Activated CD8-positive, alpha-beta memory T cell treated with anti-CD3 and anti-CD28 coated beads for 4 hours (primary cell): ENCODE data around the gene GLUD2.
"Not testable (repeated sequence)": the region's sequence is repeated elsewhere in the genome, so short reads cannot be mapped to it uniquely, and the experiment has no call there.

ENCODE experiments used
- DNase-seq, 2 donors: peaks; one replicate each; pipeline ENCODE4 v3.0.0-alpha.2; 2020; ENCODE audit warnings: low read depth in 2 of 2

Gene GLUD2

DNA sequence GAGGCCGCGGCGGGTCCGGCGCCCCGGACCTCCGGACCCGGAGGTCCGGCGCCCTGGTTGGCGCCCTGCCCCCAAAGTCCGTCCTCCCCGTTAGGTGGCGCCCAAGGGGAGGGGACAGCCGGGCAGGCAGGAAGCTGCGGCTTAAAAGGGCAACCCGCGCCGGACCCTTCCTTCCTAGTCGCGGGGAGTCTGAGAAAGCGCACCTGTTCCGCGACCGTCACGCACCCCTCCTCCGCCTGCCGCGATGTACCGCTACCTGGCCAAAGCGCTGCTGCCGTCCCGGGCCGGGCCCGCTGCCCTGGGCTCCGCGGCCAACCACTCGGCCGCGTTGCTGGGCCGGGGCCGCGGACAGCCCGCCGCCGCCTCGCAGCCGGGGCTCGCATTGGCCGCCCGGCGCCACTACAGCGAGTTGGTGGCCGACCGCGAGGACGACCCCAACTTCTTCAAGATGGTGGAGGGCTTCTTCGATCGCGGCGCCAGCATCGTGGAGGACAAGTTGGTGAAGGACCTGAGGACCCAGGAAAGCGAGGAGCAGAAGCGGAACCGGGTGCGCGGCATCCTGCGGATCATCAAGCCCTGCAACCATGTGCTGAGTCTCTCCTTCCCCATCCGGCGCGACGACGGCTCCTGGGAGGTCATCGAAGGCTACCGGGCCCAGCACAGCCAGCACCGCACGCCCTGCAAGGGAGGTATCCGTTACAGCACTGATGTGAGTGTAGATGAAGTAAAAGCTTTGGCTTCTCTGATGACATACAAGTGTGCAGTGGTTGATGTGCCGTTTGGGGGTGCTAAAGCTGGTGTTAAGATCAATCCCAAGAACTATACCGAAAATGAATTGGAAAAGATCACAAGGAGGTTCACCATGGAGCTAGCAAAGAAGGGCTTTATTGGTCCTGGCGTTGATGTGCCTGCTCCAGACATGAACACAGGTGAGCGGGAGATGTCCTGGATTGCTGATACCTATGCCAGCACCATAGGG, at the start of gene GLUD2:
Gene GLUD2, plus strand, starts transcription at position 170 of the 979 bp plus-strand sequence. Its CDS starts 75 bp downstream, at position 245.
- not testable (repeated sequence) for DNase-seq

- DNase-seq = no peak
These were observed 48.0 kb upstream of the GLUD2 start for GRCh38 chrX:120999413-120999812.

GRCh38 chrX:121000589-121000988, 46.8 kb upstream of the GLUD2 start:
- no peak for DNase-seq

GRCh38 chrX:121008920-121009319, 38.5 kb upstream of the GLUD2 start:
- DNase-seq = no peak

DNA sequence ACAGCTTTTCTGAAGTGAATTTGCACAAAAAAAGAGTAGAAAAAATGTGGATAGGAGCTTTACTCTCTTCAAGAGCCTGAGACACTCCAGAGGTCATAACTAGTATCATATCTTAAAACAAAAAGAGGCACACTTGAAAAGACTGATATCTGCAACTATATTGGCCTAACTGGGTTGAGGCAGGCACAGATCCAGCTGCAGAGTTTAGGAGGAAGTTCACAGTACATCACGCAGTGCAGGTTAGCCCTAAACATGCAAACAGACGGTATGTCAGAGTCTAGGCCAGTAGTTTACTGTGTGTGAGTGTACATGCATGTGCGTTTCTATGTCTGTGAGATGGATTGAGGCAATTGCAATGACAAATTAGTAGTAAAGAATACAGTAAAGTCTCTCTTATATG, 37.6 kb upstream of the GLUD2 start:
- DNase-seq = no peak

- DNase-seq = no peak
These were observed 37.2 kb upstream of the GLUD2 start for GRCh38 chrX:121010218-121010617.

- DNase-seq = no peak
These were observed 36.2 kb upstream of the GLUD2 start for GRCh38 chrX:121011254-121011653.

GRCh38 chrX:121013897-121014455, 33.4 kb upstream of the GLUD2 start:
- DNase-seq = no peak

DNA sequence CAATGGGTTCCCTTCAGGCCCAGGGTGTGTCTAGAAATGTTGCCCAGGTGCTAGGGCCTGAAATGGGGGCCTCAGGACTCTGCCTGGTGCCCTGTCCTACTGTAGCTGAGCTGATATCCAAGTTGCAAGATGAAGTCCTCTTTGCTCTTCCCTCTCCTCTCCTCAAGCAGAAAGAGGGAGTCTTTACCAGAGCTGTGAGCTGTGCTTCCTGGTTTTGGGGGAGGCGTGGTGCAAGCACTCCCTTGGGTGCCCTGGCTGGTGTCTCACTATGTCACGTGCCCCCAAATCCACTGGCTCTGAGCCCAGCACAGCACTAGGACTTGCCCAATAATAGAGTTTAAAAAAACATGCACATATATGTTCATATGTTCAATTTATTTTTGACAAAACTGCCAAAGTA, 32.6 kb upstream of the GLUD2 start:
- no peak for DNase-seq

DNA sequence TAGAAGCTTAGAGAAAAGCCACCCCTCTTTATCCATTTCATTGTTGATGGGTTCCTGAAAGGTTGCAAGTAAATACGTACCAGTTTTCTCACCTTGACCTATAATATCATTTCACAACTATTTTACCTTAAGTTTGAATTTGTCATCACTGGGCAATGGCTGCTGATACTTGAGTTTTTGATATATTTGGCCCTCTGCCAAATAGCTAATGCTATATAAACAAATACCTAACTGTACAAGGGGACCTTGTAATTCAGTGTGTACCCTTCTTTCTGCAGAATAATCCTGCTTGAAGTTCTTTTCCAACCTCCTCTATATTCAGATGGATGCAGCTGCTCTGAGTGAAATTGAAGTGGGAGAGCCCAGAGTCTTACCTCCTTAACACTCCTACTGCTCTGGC, 19.0 kb upstream of the GLUD2 start:
- no peak for DNase-seq

- DNase-seq = no peak
These were observed 17.3 kb upstream of the GLUD2 start for GRCh38 chrX:121030083-121030482.

DNA sequence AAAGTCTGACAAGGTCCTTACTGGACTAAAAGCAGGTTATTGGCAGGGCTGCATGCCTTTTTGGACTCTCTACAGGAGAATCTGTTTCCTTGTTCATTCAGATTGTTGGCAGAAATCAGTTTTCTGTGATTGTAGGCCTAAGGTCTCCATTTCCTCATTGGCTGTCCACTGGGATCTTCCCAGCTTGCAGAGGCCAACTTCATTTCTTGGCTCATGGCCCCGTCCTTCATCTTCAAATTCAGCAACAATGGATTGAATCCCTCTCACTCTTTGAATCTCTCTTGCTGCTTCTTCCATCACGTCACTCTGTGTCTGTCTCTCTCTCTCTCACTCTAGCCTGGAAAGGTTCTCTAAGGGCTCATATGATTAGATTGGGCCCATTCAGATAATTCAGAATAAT, 14.9 kb upstream of the GLUD2 start:
- DNase-seq = no peak

DNA sequence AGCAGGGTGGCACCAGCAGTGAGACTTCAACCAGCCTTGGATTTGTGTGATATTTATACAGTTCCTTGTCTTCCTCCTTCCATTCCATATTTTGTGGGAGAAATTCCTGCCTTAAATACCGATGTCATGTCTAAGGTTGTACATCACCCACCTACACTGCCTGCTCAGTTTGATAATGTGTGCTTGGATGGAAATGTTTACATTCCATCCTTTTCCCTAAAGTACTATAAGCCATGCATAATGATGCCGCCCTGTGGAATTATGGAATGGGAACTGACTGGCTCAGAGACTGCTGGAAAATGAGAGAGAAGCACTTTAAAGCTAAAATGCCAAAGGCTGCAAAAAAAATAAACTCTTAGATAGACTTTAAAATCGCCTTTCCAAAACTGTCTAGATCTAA, 11.3 kb upstream of the GLUD2 start:
- no peak for DNase-seq

GRCh38 chrX:121036951-121037350, 10.5 kb upstream of the GLUD2 start:
- no peak for DNase-seq

GRCh38 chrX:121050781-121051180, 3.4 kb downstream of the GLUD2 start:
- DNase-seq = no peak

- no peak for DNase-seq
These were observed 4.7 kb downstream of the GLUD2 start for GRCh38 chrX:121052122-121052521.

DNA sequence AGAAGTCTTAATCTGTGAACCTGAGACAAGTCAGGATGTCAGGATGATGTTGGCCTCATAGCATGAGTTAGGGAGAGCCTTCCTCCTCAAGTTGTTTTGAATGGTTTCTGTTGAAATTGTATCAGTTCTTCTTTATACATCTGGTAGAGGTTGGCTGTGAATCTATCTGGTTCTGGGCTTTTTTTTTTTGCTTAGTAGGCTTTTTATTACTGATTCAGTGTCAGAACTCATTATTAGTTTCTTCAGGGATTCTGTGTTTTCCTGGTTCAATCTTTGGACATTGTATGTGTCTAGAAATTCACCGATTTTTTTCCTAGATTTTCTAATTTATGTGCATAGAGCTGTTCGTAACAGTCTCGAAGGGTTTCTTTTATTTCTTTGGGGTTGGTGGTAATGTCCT, 14.9 kb downstream of the GLUD2 start:
- DNase-seq = no peak

GRCh38 chrX:121064579-121064978, 17.2 kb downstream of the GLUD2 start:
- no peak for DNase-seq

GRCh38 chrX:121084247-121084646, 36.8 kb downstream of the GLUD2 start:
- not testable (repeated sequence) for DNase-seq

GRCh38 chrX:121084903-121085611, 37.6 kb downstream of the GLUD2 start:
- DNase-seq = no peak

DNA sequence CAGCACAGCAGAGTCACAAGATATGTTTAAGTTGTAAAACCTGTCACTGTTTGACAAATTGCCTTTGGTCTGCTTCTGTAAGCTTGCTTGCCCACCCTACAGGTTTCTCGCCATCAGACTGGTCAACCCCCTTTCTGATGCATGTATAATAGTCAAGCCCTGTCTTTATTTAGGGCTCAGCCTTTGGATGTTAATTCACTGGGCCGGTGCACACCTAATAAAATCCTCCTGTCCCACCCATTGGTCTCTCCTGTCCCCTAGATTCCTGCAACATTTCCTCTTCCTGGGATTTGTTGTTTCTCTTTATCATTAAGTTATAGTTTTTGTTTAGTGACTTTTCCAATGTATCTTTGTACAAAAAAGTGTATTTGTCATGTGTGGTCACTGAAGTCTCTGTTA, 38.2 kb downstream of the GLUD2 start:
- no peak for DNase-seq

- DNase-seq = no peak
These were observed 45.6 kb downstream of the GLUD2 start for GRCh38 chrX:121093011-121093410.
